ENCODE results near the gene CLCN5. TPM values are rescaled to one million over a fixed set of nuclear protein-coding genes. Genes with fewer than 3 reads are reported as not detected.

CLCN5 gene
- total RNA-seq, result 3.6 and 5.6 TPM in 2 replicates

- intact Hi-C loops (cut with micrococcal nuclease), result loop anchor here (1.0 to 5.0 kb wide), 2 partner anchors 43 to 280 kb away; partner anchors contain the start of genes AKAP4, CCNB3 and USP27X
These were observed at the start of gene CLCN5 for GRCh38 chrX:49922291-49923241. CLCN5 (plus strand) TSS chrX:49922596; CDS start chrX:49925299, 2,703 bp downstream.

DNA sequence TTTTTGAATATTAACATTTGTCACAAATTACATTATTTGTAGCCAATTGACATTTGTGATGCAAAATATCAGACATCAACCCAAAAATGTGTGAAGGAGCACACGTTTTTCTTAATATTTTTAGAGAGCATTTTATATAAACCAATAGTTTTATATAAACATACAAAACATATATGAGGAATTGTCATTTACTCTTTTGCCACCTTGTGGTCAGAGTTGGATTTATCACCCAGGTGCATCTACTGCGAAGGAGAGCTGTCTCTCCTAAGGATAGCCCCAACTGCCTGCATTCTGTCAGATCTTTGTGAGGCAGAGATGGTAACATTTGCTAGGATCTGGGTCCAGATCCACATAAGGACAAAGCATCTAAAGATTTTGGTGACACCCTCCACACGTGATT is 45.6 kb upstream of the CLCN5 start:
- intact Hi-C loops (cut with micrococcal nuclease), result loop anchor here (1.0 to 5.0 kb wide), 2 partner anchors 36 to 684 kb away; no protein-coding TSS in a partner anchor

GRCh38 chrX:49877397-49878101 is 44.8 kb upstream of the CLCN5 start:
- intact Hi-C loops (cut with micrococcal nuclease), result loop anchor here (5.0 kb wide), 1 partner anchor 685 kb away; no protein-coding TSS in a partner anchor

DNA sequence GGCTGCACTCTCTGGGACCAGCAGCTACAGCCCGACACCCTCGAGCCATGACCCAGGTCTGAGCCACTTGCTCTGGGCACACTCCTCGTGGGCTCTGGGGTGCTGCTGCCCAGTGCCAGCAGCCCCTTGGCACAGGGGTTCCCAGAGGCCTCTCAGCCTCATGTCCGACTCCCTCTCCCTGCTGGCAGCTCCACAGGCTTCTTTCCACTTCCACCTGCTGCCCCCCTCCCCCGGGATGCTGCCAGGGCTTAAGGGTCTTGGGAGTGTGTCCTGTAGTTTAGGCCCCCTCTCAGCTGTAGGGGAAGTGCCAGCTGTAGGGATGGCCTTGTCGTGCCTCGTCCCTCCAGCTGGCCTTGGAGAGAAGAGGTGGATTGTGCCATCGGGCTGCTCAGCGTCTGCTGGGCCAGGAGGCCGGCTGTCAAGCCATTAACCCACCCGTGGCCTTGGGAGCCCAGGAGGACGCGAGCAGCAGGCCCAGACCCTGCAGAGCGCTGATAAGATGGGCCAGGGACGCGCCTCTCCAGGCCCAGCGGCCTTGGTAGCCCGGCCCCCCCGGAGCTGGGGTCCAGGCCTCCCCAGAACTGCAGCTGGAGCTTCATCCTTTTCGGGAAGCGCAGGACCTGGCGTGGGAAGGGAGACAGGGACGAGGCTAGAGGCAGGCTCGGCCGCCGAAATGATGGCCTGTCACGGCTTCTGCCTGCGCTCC is 44.1 kb upstream of the CLCN5 start:
- intact Hi-C loops (cut with micrococcal nuclease), result loop anchor here (5.0 kb wide), 1 partner anchor 686 kb away; no protein-coding TSS in a partner anchor

GRCh38 chrX:49878834-49879655 is 43.4 kb upstream of the CLCN5 start, which contains the start of gene USP27X:
USP27X (plus strand) TSS chrX:49879484; CDS start chrX:49880308, 824 bp downstream.
- intact Hi-C loops (cut with micrococcal nuclease), result loop anchor here (1.0 to 5.0 kb wide), 2 partner anchors 43 to 687 kb away; partner anchors contain the start of gene CLCN5

- intact Hi-C loops (cut with micrococcal nuclease), result loop anchor here (1.0 to 5.0 kb wide), 2 partner anchors 43 to 687 kb away; partner anchors contain the start of gene CLCN5
These were observed 42.6 kb upstream of the CLCN5 start for GRCh38 chrX:49879656-49880277.

DNA sequence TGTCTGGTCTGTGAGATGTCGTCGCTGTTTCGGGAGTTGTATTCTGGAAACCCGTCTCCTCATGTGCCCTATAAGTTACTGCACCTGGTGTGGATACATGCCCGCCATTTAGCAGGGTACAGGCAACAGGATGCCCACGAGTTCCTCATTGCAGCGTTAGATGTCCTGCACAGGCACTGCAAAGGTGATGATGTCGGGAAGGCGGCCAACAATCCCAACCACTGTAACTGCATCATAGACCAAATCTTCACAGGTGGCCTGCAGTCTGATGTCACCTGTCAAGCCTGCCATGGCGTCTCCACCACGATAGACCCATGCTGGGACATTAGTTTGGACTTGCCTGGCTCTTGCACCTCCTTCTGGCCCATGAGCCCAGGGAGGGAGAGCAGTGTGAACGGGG is 41.7 kb upstream of the CLCN5 start:
- intact Hi-C loops (cut with micrococcal nuclease), result no loop called here

GRCh38 chrX:49884290-49884862 is 38.0 kb upstream of the CLCN5 start:
- intact Hi-C loops (cut with micrococcal nuclease), result loop anchor here (1.0 kb wide), 1 partner anchor 35 kb away; no protein-coding TSS in a partner anchor

- intact Hi-C loops (cut with micrococcal nuclease), result no loop called here
These were observed 29.9 kb upstream of the CLCN5 start for GRCh38 chrX:49892542-49892941.

DNA sequence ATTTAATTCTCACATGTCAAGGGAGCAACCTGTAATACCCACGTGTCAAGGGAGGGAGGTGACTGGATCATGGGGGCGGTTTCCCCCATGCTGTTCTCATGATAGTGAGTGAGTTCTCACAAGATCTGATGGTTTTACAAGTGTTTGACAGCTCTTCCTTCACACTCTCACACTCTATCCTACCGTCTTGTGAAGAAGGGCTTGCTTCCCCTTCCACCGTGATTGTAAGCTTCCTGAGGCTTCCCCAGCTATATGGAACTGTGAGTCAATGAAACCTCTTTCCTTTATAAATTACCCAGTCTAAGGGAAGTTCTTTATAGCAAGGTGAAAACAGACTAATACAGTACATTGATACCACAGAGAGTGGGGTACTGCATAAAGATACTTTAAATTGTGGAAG is 25.4 kb upstream of the CLCN5 start:
- intact Hi-C loops (cut with micrococcal nuclease), result no loop called here

- intact Hi-C loops (cut with micrococcal nuclease), result no loop called here
These were observed 21.3 kb upstream of the CLCN5 start for GRCh38 chrX:49901048-49901447.

- intact Hi-C loops (cut with micrococcal nuclease), result no loop called here
These were observed 12.1 kb upstream of the CLCN5 start for GRCh38 chrX:49910344-49910743.

- intact Hi-C loops (cut with micrococcal nuclease), result no loop called here
These were observed 10.3 kb upstream of the CLCN5 start for GRCh38 chrX:49912086-49912485.

GRCh38 chrX:49912861-49913260 is 9.5 kb upstream of the CLCN5 start:
- intact Hi-C loops (cut with micrococcal nuclease), result no loop called here

- intact Hi-C loops (cut with micrococcal nuclease), result loop anchor here (5.0 kb wide), 2 partner anchors 532 to 667 kb away; no protein-coding TSS in a partner anchor
These were observed 6.8 kb upstream of the CLCN5 start for GRCh38 chrX:49915361-49916222.

- intact Hi-C loops (cut with micrococcal nuclease), result loop anchor here (1.0 to 5.0 kb wide), 4 partner anchors 35 to 663 kb away; partner anchors contain the start of genes AKAP4 and CCNB3
These were observed 2.8 kb upstream of the CLCN5 start for GRCh38 chrX:49919617-49920016.

DNA sequence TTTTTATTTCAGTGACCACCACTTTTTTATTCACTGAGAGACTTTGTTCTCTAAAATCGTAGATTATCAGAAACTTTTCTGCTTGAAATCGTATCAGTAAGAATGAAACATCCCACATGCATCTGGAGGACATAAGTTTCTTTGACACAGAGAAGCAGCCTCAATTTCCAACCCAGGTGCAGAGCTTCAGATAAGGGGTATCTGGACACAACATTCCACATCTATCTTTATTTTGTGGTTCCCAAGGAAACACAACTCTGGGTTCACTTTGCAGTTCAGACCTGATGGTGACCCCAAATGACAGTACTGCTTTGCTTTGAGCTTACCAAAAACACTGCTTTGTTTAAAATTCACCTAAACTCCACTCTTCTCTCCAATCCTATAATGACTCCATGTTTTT is 1.3 kb upstream of the CLCN5 start:
- intact Hi-C loops (cut with micrococcal nuclease), result loop anchor here (5.0 kb wide), 1 partner anchor 281 kb away; the partner anchor contains the start of genes AKAP4 and CCNB3

GRCh38 chrX:49925176-49925575 is 2.8 kb downstream of the CLCN5 start:
- intact Hi-C loops (cut with micrococcal nuclease), result no loop called here

Measured in T-helper 2 cell treated with Interferon-gamma antibody and Interleukin-4, amounts not matched to agents 100 ng/mL and 5 ng/mL, for 36 hours (primary cell).